Measurements from ENCODE around the gene SHC3. TPM values are rescaled to one million over a fixed set of nuclear protein-coding genes. Genes with fewer than 3 reads are reported as not detected.

The SHC3 gene
- total and polyA plus RNA-seq, 9 of the 15 experiments (the other 6 are each of a cell fraction or from before 2014, with no cell fraction given): not detected

DNA sequence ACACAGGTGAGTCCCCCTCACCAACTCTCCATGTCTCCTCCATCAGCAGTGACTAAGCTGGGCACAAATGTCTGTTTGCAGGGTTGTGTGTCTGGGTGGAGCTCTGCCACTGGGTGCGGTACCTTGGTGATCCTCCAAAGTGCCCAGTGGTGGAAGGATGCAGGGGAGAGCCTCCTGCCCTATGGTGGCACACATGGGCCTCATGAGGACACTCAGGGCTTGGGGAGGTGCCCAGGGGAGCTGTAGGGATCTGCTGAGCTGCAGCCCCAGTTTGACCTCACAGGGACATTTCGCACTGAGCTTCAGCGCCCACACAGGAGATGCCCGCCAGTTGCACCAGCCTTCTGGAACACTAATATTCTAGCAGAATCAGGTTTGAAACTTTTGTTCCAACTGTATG is 157.9 kb downstream of the SHC3 start:
- in situ Hi-C loops (cut with MboI): loop anchor here (25.0 kb wide), 1 partner anchor 1058 kb away; the partner anchor contains the start of gene CDK20
- no peak overlapping the region for H2AFZ ChIP-seq (ENCODE audit: low read depth, low read length)
- H3K27ac ChIP-seq (ENCODE audit: extremely low read depth, low read depth, low read length): no peak overlapping the region
- H3K79me2 ChIP-seq (ENCODE audit: control insufficient read depth, insufficient read depth, low read length): no peaks in the 10 kb centered on the region
- no peaks in the 10 kb centered on the region for H3K4me1 ChIP-seq (replicated peaks in 1 of 2; ENCODE audit: control insufficient read depth in 2 of 2, insufficient read depth in 2 of 2, low read length in 2 of 2)
- no peak for TF ChIP-seq HDAC6 (IDR thresholded peaks at IDR 0.05; ENCODE audit: low read depth, low read length)
- no peak for TF ChIP-seq CEBPB (tag; IDR thresholded peaks at IDR 0.05)
- TF ChIP-seq NCOA6 (IDR thresholded peaks at IDR 0.05): no peak
- TF ChIP-seq FOXJ2 (tag; IDR thresholded peaks at IDR 0.05): no peak
- no peak for TF ChIP-seq FOSL1 (tag; conservative IDR thresholded peaks at IDR 0.05)
- no peak for TF ChIP-seq HNRNPUL1 (IDR thresholded peaks at IDR 0.05; ENCODE audit: low read length)
- TF ChIP-seq ZNF431 (CRISPR knock-in tag; IDR thresholded peaks at IDR 0.05): no peak
- no peak for TF ChIP-seq NFE2L1 (tag; IDR thresholded peaks at IDR 0.05; ENCODE audit: borderline replicate concordance, low read depth)
- no peak for TF ChIP-seq RBM14 (IDR thresholded peaks at IDR 0.05; ENCODE audit: borderline replicate concordance, insufficient read depth, low read depth, low read length)
- no peak for TF ChIP-seq NCOR1 (IDR thresholded peaks at IDR 0.05)
- no peak for TF ChIP-seq FUS (optimal IDR thresholded peaks at IDR 0.05; ENCODE audit: low read depth, low read length)
- no peak for TF ChIP-seq CHD4 (IDR thresholded peaks at IDR 0.05; ENCODE audit: insufficient read depth, insufficient replicate concordance, low read depth, low read length, poor library complexity, severe bottlenecking)
- no peak for TF ChIP-seq RBM17 (IDR thresholded peaks at IDR 0.05; ENCODE audit: borderline replicate concordance, low read depth, low read length)
- no peak for TF ChIP-seq TEAD4 (IDR thresholded peaks at IDR 0.05; ENCODE audit: low read length)
- TF ChIP-seq TEAD4 (CRISPR knock-in tag; IDR thresholded peaks at IDR 0.05; ENCODE audit: borderline replicate concordance): no peak
- no peak for TF ChIP-seq ZNF263 (CRISPR knock-in tag; IDR thresholded peaks at IDR 0.05; ENCODE audit: borderline replicate concordance)
- ATAC-seq (no peak), DNase-seq (ENCODE audit: extremely low read depth in 1 of 4, low spot score in 3 of 4) (no peak), FAIRE-seq (no peak)
- H3K9ac ChIP-seq (ENCODE audit: insufficient read depth in 1 of 2, low read depth in 2 of 2, low read length in 2 of 2): no peak overlapping the region
- no peak overlapping the region for H3K4me2 ChIP-seq (ENCODE audit: insufficient read depth, low read length)
- no peaks in the 10 kb centered on the region for H3K9me3 ChIP-seq (replicated peaks; ENCODE audit: control insufficient read depth, insufficient read depth, low read depth, low read length)
- intact Hi-C loops (cut with micrococcal nuclease): no loop called here
- H4K20me1 ChIP-seq (replicated peaks; ENCODE audit: control insufficient read depth, insufficient read depth, low read length): no peaks in the 10 kb centered on the region
- 10% methylated on average over 2 of the region's 4 CpGs for WGBS (ENCODE audit: insufficient coverage, low coverage, missing lambda C conversion rate)
- ChIA-PET CTCF (ENCODE audit: low intra/inter-chr PET ratio) (no interaction called here), POLR2A (interaction anchor here (0.6 kb wide), 1 partner anchor 12 kb away, joined by 3 read pairs; no protein-coding TSS in a partner anchor)
- no peaks in the 10 kb centered on the region for H3K27me3 ChIP-seq (ENCODE audit: control insufficient read depth in 2 of 2, insufficient read depth in 2 of 2, low read length in 2 of 2)
- BruUV-seq (replicated peaks): no TSS peak
- no peaks in the 10 kb centered on the region for H3K36me3 ChIP-seq (ENCODE audit: control insufficient read depth, insufficient read depth, low read length)
- H3K9me1 ChIP-seq (ENCODE audit: control insufficient read depth, insufficient read depth, low read length): no peaks in the 10 kb centered on the region
- no peak overlapping the region for H3K4me3 ChIP-seq
